Left ventricle myocardium inferior (tissue), 1 donor: ENCODE measurements around the gene DNAJC30. TPM values are rescaled to one million over a fixed set of nuclear protein-coding genes. Genes with fewer than 3 reads are reported as not detected.

ENCODE experiments used
- DNase-seq: peaks from one replicate; pipeline ENCODE4 v3.0.0-alpha.2; 2020
- H3K27ac ChIP-seq: fragments of 200-600 bp; replicated peaks from 2 replicates; pipeline ENCODE4 v1.8.0; 2021
- H3K27me3 ChIP-seq: fragments of 200-600 bp; 2 replicates; pipeline ENCODE4 v1.8.0; 2021; ENCODE audit warnings: low read depth
- H3K36me3 ChIP-seq: fragments of 200-600 bp; 2 replicates; pipeline ENCODE4 v1.8.0; 2021
- H3K4me1 ChIP-seq: fragments of 200-600 bp; 2 replicates; pipeline ENCODE4 v1.8.0; 2021
- H3K4me3 ChIP-seq: fragments of 200-600 bp; 2 replicates; pipeline ENCODE4 v1.8.0; 2021; ENCODE audit warnings: mild to moderate bottlenecking, moderate library complexity
- H3K9me3 ChIP-seq: fragments of 200-600 bp; replicated peaks from 2 replicates; pipeline ENCODE4 v1.8.0; 2021
- intact Hi-C: fragments of 100-400 bp; cut with micrococcal nuclease; formaldehyde crosslinking; loops from one replicate; pipeline ENCODE4 v1.11.0; 2022
- total RNA-seq: library from RNA; stranded (reverse); fragmentation: NEBNext Ultra II Directional; extraction: Animal tissue kit (Norgen Biotek cat#: 25700); gene quantifications from one replicate; pipeline ENCODE4 v1.2.1, GENCODE V29; 2021
- TF ChIP-seq, protein P1 (sequence below): fragments of 200-600 bp; IDR thresholded peaks from 2 replicates; pipeline ENCODE4 v1.8.0; 2021; ENCODE audit warnings: antibody characterized with exemption, mild to moderate bottlenecking, borderline replicate concordance
- donor health status: DM: no; HTN: yes; CAD: no; lungs with severe emphysema.

DNAJC30 gene
- total RNA-seq, 1 donor from 2014 or later = 14.0 TPM

DNA sequence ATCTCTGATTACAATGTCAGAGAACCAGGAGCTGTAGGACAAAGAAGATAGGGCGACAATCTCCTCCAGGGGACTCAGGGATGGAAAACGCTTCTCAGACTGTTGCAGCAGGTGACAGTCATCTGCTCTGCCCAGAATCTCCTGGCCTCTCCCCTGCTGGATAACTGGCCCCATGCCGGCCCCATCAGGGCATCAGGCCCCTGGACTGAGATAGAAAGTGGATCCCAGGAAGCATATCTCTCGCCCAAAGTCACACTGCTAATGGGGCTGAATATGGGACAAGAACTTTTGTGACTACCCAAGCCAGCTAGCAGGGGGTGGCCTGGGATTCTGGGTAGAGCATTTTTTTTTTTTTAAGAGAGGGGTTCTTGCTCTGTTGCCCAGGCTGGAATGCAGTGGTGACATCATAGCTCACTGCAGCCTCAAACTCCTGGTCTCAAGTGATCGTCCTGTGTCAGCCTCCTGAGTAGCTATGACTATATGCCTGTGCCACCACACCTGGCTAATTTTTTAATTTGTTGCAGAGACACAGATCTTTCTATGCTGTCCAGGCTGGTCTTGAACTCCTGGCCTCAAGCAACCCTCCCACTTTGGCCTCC is 38.5 kb downstream of the DNAJC30 start:
- Histone ChIP-seq H3K27me3 (peaks cover 92% of the 10 kb centered on the region), H3K4me1 (peaks cover 5% of the 10 kb centered on the region), H3K27ac (no peak overlapping the region), H3K4me3 (no peak overlapping the region), H3K9me3 (peaks cover 10% of the 10 kb centered on the region), H3K36me3 (no peaks in the 10 kb centered on the region)
- intact Hi-C loops = no loop called here
- TF ChIP-seq, protein P1, sequence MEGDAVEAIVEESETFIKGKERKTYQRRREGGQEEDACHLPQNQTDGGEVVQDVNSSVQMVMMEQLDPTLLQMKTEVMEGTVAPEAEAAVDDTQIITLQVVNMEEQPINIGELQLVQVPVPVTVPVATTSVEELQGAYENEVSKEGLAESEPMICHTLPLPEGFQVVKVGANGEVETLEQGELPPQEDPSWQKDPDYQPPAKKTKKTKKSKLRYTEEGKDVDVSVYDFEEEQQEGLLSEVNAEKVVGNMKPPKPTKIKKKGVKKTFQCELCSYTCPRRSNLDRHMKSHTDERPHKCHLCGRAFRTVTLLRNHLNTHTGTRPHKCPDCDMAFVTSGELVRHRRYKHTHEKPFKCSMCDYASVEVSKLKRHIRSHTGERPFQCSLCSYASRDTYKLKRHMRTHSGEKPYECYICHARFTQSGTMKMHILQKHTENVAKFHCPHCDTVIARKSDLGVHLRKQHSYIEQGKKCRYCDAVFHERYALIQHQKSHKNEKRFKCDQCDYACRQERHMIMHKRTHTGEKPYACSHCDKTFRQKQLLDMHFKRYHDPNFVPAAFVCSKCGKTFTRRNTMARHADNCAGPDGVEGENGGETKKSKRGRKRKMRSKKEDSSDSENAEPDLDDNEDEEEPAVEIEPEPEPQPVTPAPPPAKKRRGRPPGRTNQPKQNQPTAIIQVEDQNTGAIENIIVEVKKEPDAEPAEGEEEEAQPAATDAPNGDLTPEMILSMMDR = no peak
- DNase-seq = no peak

DNA sequence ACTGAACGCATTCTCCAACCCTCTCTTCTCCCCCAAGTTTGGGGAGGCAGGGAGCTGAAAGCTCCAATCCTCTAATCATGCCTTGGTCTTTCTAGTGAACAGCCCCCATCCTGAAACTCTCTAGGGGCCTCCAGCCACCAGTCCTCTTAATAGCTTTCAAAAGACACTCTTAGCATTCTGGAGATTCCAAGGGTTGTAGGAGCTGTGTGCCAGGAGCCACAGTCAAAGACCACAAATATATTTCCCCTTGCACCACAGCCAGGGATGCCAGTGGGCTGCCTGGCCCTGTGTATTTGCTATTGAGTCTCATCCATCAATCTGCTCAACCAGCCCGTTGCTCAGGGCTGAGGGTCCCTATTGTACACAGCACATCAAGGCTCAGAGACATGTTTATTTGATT is 40.4 kb downstream of the DNAJC30 start:
- Histone ChIP-seq H3K9me3 (peaks cover 10% of the 10 kb centered on the region), H3K27me3 (peaks cover 73% of the 10 kb centered on the region), H3K27ac (no peak overlapping the region), H3K4me1 (peaks cover 1% of the 10 kb centered on the region), H3K36me3 (no peaks in the 10 kb centered on the region), H3K4me3 (no peak overlapping the region)
- intact Hi-C loops = no loop called here
- no peak for DNase-seq
- TF ChIP-seq, protein P1 = no peak

DNA sequence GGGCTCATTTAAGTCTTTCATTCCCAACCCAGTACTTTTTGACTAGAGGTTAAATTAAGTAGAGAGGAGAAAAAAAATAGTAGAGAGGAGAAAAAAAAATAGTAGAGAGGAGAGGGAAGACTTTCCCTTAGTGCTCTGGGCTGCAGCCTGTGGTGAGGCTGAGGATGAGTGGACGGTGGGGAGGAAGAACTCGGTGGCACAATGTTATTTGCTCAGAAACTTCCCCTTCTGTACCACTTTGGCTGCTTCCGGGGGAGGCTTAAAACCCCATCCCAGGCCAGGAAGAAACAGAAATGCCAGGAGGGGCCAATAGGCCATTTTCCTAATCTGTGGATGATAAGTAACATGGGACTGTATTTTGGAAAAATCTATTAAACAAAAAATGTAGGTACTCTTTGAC is 44.3 kb downstream of the DNAJC30 start:
- Histone ChIP-seq H3K4me1 (no peaks in the 10 kb centered on the region), H3K27me3 (peaks cover 63% of the 10 kb centered on the region), H3K27ac (no peak overlapping the region), H3K4me3 (no peak overlapping the region), H3K36me3 (no peaks in the 10 kb centered on the region), H3K9me3 (peaks cover 10% of the 10 kb centered on the region)
- TF ChIP-seq, protein P1 = no peak
- intact Hi-C loops = no loop called here
- DNase-seq = no peak

DNA sequence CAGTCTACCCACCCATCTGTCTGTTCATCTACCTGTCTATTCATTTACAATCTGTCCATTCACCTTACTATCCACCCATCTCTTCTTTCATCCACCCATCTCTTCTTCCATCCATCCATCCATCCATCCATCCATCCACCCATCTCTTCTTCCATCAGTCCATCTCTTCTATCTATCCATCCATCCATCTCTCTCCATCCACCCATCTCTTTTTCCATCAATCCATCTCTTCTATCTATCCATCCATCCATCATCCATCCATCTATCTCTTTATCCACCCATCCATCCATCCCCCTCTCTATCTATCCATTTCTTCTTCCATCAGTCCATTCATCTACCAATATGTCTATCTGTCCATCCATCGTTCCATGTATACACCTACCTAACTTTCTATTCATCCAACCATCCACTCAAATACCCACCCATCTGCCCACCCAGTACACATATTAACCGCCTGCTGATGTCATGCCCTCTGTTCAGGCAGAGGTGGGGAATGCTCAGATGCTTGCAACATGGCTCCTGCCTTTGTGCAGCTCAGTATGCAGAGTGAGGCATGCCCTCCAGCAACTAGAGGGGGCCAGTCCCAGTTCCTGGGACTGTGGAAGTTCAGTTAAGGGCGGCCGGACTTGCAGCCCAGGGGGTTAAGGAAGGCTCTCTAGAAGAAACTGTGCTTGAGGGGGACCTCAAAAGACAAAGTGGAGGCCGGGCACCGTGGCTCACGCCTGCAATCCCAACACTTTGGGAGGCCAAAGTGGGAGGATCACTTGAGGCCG is 47.6 kb downstream of the DNAJC30 start:
- Histone ChIP-seq H3K4me3 (no peak overlapping the region), H3K27ac (no peak overlapping the region), H3K36me3 (no peaks in the 10 kb centered on the region), H3K27me3 (peaks cover 59% of the 10 kb centered on the region), H3K4me1 (no peaks in the 10 kb centered on the region), H3K9me3 (no peaks in the 10 kb centered on the region)
- intact Hi-C loops = no loop called here
- DNase-seq = no peak
- TF ChIP-seq, protein P1 = no peak

DNA sequence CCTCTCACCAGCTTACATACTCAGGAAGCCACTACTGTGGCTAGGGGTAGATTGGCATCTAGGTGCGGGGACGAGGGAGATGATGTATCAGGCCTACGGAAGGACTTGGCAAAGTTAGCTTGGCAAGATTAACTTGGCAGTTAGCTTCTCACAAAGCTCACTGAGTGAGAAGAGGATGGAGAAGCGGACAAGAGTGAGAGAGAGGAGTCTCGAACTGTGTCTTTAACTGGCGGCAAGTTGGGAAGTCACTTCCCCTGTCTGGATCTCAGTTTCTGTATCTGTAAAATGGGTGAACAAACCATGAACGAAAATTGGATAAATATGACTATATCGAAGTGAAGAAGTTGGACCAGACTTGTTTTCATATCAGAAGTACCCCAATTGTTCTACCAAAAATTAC is 49.4 kb downstream of the DNAJC30 start:
- Histone ChIP-seq H3K9me3 (no peaks in the 10 kb centered on the region), H3K36me3 (no peaks in the 10 kb centered on the region), H3K27me3 (peaks cover 75% of the 10 kb centered on the region), H3K4me1 (no peaks in the 10 kb centered on the region), H3K4me3 (no peak overlapping the region), H3K27ac (no peak overlapping the region)
- DNase-seq = no peak
- intact Hi-C loops = no loop called here
- TF ChIP-seq, protein P1 = no peak
